ENCODE results near the gene LIPC.

GRCh38 chr15:58501636-58502188 lies 69.9 kb downstream of the LIPC start:
- no peak for TF ChIP-seq ZNF561 (tag by site-specific recombination; IDR thresholded peaks at IDR 0.05; ENCODE audit: borderline replicate concordance)
- TF ChIP-seq ZNF488 (tag by site-specific recombination; IDR thresholded peaks at IDR 0.05), result no peak
- no peak for TF ChIP-seq KLF1 (tag by site-specific recombination; IDR thresholded peaks at IDR 0.05)
- no peak for TF ChIP-seq ATF2 (tag by site-specific recombination; IDR thresholded peaks at IDR 0.05; ENCODE audit: low read depth)
- TF ChIP-seq CTCF (tag by site-specific recombination; IDR thresholded peaks at IDR 0.05), result no peak
- TF ChIP-seq ZNF184 (tag by site-specific recombination; IDR thresholded peaks at IDR 0.05), result no peak
- TF ChIP-seq BCL11A (tag by site-specific recombination; IDR thresholded peaks at IDR 0.05; ENCODE audit: low read depth), result no peak
- TF ChIP-seq ZNF513 (tag by site-specific recombination; IDR thresholded peaks at IDR 0.05), result no peak
- no peak for TF ChIP-seq ZNF350 (tag by site-specific recombination; IDR thresholded peaks at IDR 0.05)
- TF ChIP-seq ZNF558 (tag by site-specific recombination; IDR thresholded peaks at IDR 0.05), result no peak
- TF ChIP-seq ZNF610 (tag by site-specific recombination; IDR thresholded peaks at IDR 0.05; ENCODE audit: borderline replicate concordance), result no peak
- TF ChIP-seq YY1 (tag by site-specific recombination; IDR thresholded peaks at IDR 0.05), result no peak
- no peak for TF ChIP-seq MEIS1 (CRISPR knock-in tag; IDR thresholded peaks at IDR 0.05; ENCODE audit: borderline replicate concordance)
- no peak for TF ChIP-seq GLIS2 (tag by site-specific recombination; IDR thresholded peaks at IDR 0.05)

Data from HEK293 (cell line).